Activated T-helper 1 cell treated with Interleukin-2 at 50 U/mL for 16 hours (primary cell): Measurements from ENCODE around the gene GALNT7.
"Not testable (repeated sequence)": the region's sequence is repeated elsewhere in the genome, so short reads cannot be mapped to it uniquely, and the experiment has no call there.

Experiments used
- DNase-seq: peaks from one replicate; pipeline ENCODE4 v3.0.0-alpha.2; 2020; ENCODE audit warnings: low read depth

Gene GALNT7, protein sequence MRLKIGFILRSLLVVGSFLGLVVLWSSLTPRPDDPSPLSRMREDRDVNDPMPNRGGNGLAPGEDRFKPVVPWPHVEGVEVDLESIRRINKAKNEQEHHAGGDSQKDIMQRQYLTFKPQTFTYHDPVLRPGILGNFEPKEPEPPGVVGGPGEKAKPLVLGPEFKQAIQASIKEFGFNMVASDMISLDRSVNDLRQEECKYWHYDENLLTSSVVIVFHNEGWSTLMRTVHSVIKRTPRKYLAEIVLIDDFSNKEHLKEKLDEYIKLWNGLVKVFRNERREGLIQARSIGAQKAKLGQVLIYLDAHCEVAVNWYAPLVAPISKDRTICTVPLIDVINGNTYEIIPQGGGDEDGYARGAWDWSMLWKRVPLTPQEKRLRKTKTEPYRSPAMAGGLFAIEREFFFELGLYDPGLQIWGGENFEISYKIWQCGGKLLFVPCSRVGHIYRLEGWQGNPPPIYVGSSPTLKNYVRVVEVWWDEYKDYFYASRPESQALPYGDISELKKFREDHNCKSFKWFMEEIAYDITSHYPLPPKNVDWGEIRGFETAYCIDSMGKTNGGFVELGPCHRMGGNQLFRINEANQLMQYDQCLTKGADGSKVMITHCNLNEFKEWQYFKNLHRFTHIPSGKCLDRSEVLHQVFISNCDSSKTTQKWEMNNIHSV

DNA sequence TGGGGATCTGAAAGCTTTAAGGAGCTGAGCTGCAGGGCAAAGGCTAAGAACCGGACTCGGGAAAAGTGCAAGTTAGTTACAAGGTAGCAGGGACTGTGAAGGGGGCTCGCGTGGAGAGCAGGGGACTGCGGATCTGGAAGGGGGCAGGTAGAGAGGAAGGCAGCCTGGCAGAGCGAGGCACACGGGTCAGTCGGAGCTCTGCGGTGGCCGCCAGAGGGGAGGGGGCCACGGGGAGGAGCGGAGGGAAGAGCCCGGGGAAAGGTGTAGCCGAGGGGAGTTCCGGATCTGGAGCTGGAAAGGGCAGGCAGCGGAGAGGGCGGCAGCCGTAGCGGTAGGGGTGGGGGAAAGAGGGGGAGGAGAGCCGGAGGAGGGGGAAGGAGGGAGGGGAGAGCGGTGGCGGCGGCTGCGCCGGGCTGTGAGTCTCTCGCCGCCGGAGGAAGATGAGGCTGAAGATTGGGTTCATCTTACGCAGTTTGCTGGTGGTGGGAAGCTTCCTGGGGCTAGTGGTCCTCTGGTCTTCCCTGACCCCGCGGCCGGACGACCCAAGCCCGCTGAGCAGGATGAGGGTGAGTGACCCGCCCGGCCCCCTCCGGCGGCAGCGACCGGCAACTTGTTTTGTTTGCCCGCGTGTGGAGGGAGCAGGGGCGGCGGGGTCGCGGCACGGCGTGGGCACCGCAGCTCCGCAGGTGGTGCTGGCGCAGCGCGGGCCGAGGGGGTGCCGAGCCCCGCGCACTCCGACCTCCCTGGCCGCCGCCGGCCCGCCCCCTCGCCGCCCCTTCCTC lies at the start of gene GALNT7:
GALNT7 (plus strand) TSS at position 416 of the 782 bp plus-strand sequence; CDS start at position 441, 25 bp downstream.
- DNase-seq = peak; percentile 40

DNA sequence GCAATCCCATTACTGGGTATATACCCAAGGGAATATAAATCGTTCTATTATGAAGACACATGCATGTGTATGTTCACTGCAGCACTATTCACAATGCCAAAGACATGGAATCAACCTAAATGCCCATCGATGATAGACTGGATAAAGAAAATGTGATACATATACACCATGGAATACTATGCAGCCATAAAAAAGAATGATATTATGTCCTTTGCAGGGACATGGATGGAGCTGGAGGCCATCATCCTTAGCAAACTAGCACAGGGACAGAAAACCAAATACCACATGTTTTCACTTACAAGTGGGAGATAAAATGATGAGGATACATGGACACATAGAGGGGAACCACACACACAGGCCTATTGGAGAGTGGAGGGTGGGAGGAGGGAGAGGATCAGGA lies 49.8 kb upstream of the GALNT7 start:
- DNase-seq = not testable (repeated sequence)

DNA sequence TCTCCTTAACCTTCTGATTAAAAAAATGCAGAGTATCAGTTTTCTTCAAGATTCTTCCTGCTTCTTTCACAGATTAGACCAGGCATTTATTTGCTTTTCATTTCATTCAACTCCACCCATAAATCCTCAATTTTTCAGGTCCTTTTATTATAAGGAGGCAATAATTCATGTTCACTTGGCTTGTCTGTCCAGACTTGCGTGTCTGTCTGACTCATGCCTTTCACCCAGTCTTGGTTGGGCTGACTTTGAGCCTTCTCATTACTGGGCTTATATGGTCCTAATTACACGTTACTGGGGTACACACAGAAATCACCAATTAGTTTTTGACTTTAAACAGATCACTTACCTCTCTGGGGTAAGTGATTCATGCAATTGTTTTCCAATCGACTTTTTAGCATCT lies 48.8 kb upstream of the GALNT7 start:
- DNase-seq = no peak

DNA sequence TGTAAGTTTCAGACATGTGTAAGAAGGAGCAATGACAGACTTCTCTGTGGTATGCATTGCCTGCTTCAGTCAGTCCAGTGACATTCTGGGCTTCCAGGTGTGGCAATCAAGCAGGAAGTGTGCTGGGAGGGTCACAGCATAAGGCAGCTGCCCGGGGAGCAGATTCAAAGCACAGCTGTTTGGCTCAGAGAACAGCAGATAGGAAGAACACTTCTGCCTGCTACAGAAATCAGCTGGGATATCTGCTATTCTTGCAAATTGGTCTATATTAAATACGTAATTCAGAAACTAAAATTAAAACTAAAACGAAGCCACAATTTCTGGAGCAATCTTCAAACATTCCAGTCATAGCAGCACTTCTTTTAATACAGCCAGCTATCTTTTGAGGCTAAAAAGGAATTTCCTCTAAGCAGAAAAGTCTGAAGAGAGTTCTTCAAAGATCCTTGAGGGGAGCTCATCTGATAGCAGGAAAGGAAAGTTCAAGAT lies 47.5 kb upstream of the GALNT7 start:
- DNase-seq = no peak

DNA sequence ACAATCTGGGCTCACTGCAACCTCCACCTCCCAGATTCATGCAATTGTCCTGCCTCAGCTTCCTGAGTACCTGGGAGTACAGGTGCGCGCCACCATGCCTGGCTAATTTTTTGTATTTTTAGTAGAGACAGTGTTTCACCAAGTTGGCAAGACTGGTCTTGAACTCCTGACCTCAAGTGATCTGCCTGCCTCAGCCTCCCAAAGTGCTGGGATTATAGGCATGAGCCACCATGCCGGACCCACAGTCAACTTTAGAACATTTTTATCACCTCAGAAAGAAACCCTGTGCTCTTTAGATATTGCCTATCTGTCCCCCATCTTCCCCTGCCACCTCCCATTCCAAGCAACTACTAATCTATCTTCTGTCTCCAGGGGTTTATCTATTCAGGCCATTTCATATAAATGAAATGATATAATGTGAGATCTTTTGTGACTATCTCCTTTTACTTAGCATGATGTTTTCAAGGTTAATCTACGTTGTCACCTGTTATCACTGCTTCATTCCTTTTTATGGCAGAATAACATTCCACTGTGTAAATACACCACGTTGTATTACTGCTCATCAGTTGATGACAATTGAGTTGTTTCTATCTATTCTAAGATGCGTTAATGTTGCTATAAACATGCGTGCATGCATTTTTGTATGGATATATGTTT lies 44.3 kb upstream of the GALNT7 start:
- DNase-seq = no peak

DNA sequence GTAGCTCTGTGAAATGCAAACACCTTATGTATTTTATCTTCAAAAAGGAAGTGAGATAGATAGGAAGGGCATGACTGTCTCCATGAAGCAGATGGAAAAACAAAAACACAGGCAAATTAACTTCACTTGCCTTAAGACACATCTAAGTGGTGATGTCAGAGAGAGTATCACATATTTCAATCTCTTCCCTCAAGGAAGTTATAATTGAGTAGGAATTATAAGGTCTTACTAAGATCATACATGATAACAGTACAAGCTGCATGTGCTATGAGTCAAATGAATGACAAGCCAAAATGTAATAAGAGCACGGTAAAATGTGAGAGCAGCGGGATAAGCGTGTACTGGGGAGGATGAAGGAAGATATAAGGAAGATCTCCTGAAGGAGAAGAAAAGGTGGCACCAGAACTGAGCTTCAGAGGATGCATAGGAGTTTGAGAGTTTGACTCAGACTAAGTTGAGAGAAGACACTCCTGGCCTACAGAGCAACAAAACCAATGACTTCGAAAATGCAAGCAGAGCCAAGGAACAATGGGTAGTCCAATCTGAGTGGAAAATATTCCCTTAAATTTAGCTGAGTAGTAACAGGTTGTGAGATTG lies 43.3 kb upstream of the GALNT7 start:
- DNase-seq = no peak

DNA sequence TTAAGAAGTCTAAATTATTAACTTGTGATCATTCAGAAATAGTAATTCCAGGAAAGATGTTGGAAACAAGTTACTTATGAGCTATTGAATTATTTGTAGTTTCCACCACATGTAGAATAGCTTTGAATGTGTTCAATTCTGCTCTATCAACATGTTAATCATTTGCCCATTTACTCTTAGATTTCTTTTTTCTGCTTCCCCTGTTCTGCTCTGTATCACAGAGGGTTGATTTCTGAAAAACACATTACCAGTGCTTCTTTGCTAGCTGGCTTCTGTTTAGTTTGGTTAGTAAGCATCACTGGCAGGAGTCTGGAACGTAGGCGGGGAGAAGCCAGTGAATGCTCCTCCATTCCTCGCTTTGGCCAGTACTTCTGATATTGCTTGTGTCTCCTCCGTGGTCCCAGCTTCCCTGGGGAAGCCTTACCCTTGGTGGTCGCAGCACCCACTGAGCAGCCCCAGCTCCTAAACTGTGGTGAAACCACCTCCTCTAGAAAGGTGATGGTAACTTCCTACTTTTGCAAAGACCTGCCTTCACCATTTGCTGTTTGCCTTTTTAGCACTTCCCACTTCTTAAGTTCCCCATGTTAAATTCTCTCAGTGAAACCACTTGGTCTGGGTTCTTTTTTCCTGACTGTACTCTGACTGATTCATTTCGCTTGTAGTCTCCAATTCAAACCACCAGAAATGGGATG lies 40.3 kb upstream of the GALNT7 start:
- DNase-seq = no peak

DNA sequence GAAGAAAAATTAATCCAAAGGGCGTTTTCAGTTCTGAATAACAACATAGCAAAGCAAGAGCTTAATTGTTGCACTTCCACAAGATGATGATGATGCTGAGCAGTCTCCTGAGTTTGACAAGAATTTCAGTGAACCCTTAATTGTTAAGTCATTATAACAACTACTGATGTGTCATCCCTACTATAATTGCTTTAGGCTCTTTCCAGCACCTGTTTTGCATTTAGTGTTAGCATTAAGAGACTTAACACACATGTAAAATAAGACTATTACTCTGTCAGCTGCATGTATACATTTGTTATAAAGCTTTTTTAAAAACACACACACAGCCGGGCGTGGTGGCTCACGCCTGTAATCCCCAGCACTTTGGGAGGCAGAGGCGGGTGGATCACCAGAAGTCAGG lies 37.9 kb upstream of the GALNT7 start:
- no peak for DNase-seq

DNA sequence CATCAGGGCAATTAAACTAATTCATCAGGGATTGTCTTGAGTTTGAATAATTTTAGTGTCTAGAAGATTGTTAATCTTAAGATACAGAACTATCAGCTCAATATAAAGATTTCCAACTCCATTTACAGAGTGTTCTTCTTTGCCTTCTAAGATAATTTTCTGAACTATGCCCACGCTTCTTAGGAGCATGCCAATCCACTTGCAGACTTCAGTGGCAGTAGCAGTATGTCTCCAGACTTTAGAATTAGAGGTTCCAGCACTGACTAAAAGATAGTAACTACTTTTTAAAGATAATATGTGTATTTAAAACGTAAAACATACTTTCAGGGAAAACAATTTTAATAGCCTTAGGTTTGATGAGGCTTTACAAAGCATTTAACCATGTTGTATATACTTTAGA lies 34.2 kb upstream of the GALNT7 start:
- DNase-seq = no peak

DNA sequence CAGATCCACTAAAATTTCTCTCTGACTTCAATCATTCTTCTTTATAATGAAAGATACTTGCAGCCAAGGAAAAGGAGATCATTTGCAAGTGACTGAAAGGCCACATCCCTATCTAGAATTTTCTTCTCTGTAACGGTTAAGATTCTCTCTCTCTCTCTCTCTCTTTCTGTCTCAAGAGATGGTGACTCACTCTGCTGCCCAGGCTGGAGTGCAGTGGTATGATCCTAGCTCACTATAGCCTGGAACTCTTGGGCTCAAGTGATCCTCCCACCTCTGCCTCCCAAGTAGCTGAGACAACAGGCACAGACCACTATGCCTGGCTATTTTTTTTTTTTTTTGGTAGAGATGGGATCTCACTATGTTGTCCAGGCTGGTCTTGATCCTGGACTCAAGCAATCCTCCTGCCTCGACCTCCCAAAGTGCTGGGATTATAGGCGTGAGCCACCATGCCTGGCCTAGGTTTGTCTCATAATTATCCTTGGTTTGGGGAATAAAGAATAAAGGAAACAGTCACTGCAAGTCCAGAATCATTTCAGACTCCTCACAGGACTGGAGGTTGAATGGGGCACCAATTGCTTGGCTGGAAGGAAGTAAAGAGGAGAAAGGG lies 33.3 kb upstream of the GALNT7 start:
- no peak for DNase-seq

DNA sequence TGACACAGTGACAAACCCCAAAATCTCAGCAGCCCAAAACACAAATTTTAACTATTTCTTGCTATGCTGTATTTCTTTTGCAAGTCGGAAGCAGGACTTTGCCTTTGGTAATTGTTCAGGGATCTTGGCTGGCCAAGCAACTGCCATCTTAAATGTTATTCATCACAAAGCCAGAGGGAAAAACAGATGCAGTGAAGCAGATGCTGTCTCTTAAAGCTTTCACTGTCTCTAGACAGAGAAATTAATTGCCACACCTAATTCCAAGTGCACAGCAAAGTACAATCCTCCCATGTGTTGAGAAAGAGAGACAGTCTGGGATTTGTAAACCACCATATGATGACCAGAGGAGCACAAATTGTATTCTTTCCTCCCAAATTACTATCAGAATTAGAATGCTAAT lies 30.0 kb upstream of the GALNT7 start:
- no peak for DNase-seq

DNA sequence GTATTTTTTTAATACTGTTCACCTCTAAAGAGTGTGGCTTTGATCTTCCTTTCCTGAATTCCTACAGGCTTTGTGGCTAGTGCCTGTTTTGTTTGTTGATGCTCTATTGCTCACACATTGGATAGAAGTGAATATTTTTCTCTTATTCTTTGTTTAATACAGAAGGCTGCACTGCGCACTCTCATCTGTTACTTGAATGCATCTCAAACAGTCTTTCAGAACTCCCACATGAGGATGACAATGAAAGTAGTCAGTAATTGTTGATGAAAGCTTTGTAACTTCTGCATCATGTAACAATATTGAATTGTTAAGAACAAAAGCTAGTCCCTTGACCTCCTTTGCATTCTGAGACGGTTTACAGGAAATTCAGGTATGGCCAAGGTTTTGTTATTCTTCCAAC lies 29.1 kb upstream of the GALNT7 start:
- DNase-seq = no peak

DNA sequence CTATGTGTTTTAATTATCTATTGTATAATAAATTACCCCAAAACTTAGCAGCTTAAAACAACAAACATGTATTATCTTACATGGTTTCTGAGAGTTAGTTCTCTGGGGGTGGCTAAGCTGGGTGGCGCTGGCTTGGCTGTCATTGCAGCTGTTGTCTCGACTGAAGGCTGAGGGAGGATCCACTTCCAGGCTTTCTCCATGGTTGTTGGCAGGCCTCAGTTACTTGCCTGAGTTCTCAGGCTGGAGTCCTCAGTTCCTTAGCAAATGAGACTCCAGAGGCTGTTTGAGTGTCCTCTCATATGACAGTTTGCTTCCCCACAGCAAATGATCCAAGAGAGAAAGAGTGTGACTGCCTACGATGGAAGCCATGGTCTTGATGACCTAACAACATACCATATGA lies 23.5 kb upstream of the GALNT7 start:
- no peak for DNase-seq

DNA sequence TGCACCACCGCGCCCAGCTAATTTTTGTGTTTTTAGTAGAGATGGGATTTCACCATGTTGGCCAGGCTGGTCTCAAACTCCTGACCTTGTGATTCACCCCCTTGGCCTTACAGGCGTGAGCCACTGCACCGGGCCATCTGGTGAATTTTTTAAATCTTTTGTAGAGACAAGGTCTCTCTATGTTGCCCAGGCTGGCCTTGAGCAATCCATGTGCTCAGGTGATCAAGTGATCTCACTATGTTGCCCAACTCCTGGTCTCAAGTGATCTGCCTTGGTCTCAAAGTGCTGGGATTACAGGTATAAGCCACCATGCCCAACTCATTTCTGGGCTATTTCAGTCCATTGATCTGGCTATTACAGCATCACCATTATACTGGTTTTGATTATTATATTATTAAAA lies 22.2 kb upstream of the GALNT7 start:
- no peak for DNase-seq

DNA sequence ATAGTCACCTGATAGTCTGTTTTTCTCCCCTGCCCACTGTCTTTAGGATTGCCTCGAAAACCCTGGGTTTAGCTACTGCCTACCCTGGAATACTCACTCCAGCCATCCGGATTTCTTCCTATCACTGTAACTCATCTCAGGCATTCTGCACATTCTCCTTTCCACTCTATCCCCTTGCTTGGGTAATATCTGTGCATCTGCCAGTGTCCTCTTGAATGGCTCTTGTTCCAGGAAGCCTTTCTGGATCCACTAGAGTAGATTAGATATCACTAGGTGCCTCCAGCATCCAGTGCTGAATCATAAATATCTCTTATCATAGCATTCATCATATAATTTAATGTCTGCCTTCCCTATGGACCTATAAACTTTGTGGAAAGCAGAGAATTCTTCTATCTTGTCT lies 17.1 kb upstream of the GALNT7 start:
- DNase-seq = no peak

DNA sequence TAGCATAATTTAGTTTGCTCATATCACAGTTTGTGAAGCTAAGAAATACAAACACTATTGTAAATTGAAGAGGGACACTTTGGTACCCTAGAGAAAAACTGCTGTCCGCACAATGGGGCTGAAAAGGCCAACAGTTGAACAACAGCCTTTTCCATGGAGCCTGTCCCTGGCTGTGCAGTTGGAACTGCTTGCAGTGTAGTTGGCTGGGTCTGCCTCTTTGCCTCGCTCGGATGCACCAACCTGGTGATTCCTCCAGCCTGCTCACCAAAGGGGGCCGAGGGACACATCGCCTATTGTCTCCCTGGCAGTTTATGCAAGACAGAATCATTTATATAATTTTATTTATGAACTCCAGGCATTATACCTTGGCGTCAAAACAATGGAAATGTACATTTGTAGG lies 16.5 kb upstream of the GALNT7 start:
- no peak for DNase-seq

DNA sequence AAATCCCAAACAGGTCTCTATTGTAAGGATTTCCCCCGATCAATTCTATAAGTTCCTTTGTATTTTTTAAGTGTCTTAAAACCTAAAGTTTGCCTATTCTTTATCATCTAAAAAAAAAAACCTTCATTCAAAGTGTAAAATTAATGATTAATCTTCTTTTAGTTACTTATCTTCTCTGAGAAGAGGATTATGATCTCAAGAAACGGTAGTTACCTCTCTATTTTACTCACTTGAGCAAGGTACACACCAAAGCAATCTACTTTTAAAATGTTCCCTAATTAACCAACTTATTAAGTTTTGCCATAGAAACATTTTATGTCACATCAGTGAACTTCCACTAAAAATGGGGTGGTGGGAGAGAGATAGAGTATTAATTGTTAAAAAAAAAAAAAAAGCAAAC lies 15.2 kb upstream of the GALNT7 start:
- DNase-seq = no peak

DNA sequence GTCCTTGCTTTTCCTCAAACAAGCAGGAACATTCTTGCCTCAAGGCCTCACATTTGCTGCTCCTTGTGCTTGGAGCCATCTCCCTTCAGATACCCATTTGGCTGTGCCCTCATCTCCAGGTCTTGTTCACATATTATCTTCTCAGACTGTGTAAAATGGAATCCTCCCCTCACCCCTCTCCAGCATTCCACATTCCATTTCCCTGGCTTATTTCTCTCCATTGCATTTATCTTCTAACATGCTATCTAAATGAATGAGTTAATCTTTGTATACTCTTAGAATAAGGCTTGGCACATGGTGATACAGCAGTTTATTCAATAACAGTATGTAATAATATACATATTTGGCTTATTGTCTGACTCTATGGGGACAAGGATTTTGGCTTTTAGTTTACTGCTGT lies 8.8 kb upstream of the GALNT7 start:
- DNase-seq = no peak

DNA sequence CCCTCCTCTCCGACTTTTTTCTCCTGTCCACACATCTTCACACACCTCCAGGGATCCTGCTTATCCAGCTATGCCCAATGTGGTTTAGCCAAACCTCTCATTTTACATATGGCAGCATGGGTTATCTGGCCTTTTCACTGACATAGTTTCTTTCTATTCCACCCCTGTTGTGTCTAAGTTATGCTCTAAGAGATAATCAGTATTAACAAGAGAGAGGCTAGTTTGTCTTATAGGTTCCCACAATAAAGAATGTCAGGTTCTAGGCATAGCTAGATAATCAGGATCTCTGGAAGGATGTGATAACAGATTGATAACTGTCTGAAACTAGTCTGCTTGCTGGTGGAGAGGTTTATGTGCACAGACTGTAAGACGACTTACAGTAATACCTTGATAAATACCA lies 7.7 kb upstream of the GALNT7 start:
- no peak for DNase-seq

DNA sequence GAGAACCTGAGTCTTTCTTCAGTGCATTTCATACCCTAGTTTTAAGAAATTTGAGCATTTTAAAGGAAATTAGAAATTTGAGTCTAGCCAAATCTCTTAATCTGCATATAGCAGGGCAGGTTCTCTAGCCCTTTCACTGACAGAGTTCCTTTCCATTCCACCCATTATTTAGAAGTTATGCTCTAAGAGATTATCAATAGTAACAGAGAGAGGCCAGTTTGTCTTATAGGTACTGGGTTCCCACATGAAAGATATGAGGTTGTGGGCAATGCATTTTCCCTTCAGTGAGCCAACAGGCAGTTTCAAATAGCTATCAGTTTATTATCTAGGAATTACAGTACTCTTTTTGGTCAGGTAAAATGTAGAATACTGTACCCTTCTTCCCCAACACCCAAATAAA lies 7.3 kb upstream of the GALNT7 start:
- no peak for DNase-seq

DNA sequence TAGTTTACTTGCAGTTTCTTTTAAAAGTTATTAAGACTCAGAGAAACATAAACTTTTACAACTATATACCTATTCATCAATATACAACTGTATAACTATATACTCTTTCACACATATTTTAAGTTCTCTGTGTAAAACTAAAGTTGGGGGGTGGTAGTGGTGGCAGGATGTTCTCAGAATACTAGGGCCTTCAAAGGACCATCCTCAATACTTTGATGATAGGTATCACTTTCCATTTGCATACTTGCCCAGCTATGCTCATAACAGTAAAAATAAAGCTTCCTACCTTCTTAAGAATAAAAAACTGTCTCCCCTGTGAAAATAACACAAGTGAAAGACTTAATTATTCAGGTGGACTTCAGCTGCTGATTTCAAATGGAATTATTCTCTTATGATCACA lies 2.9 kb upstream of the GALNT7 start:
- DNase-seq = no peak
